HG02623 (cell line): ENCODE results near the gene RGPD6.
"Not testable (repeated sequence)": the region's sequence is repeated elsewhere in the genome, so short reads cannot be mapped to it uniquely, and the experiment has no call there.

ENCODE experiments used
- ATAC-seq: cut with Tn5 transposase; IDR thresholded peaks from one replicate; pipeline ENCODE4 v1.9.1; 2021; ENCODE audit warnings: moderate library complexity; ENCODE audit not compliant: unreplicated experiment

RGPD6 gene

GRCh38 chr2:110576763-110577416 lies at the start of gene RGPD6:
RGPD6 (minus strand) TSS chr2:110577222; CDS start chr2:110577024, 198 bp downstream.
- peak; percentile 99 for ATAC-seq

GRCh38 chr2:110619326-110619939 lies 42.4 kb upstream of the RGPD6 start:
- not testable (repeated sequence) for ATAC-seq

- not testable (repeated sequence) for ATAC-seq
These were observed 36.9 kb upstream of the RGPD6 start for GRCh38 chr2:110613927-110614326.

GRCh38 chr2:110610613-110611250 lies 33.7 kb upstream of the RGPD6 start:
- ATAC-seq = not testable (repeated sequence)

- not testable (repeated sequence) for ATAC-seq
These were observed 33.0 kb upstream of the RGPD6 start for GRCh38 chr2:110609843-110610612.

GRCh38 chr2:110608788-110609502 lies 31.9 kb upstream of the RGPD6 start:
- not testable (repeated sequence) for ATAC-seq

- not testable (repeated sequence) for ATAC-seq
These were observed 28.0 kb upstream of the RGPD6 start for GRCh38 chr2:110605057-110605456.

GRCh38 chr2:110603917-110604591 lies 27.0 kb upstream of the RGPD6 start:
- not testable (repeated sequence) for ATAC-seq

GRCh38 chr2:110602139-110602538 lies 25.1 kb upstream of the RGPD6 start:
- ATAC-seq = not testable (repeated sequence)

GRCh38 chr2:110591973-110592372 lies 15.0 kb upstream of the RGPD6 start:
- ATAC-seq = not testable (repeated sequence)

- not testable (repeated sequence) for ATAC-seq
These were observed 12.8 kb upstream of the RGPD6 start for GRCh38 chr2:110589677-110590330.

- ATAC-seq = not testable (repeated sequence)
These were observed 11.5 kb upstream of the RGPD6 start for GRCh38 chr2:110588520-110588919.

GRCh38 chr2:110579216-110579965 lies 2.4 kb upstream of the RGPD6 start:
- not testable (repeated sequence) for ATAC-seq

GRCh38 chr2:110578429-110578828 lies 1.4 kb upstream of the RGPD6 start:
- ATAC-seq = peak; percentile 42

- not testable (repeated sequence) for ATAC-seq
These were observed 77.2 kb downstream of the RGPD6 start for GRCh38 chr2:110499755-110500377.

- ATAC-seq = not testable (repeated sequence)
These were observed 81.0 kb downstream of the RGPD6 start for GRCh38 chr2:110496027-110496426.

GRCh38 chr2:110494488-110494887 lies 82.5 kb downstream of the RGPD6 start:
- ATAC-seq = not testable (repeated sequence)

GRCh38 chr2:110488991-110489390 lies 88.0 kb downstream of the RGPD6 start:
- not testable (repeated sequence) for ATAC-seq
